A673 (cell line): Measurements from ENCODE around the gene CCNB1.
"Not testable (repeated sequence)": the region's sequence is repeated elsewhere in the genome, so short reads cannot be mapped to it uniquely, and the experiment has no call there.

Experiments
- CTCF ChIP-seq: fragments of 300-800, 200-600 bp; sonication (generic); conservative IDR thresholded peaks from 2 replicates; pipeline ENCODE4 v1.5.1; 2017; ENCODE audit warnings: low read depth, mild to moderate bottlenecking, antibody characterized with exemption, low read length, moderate library complexity, mixed read lengths
- EZH2 ChIP-seq: fragments of 200-600 bp; sonication (generic); IDR thresholded peaks from 2 replicates; pipeline ENCODE4 v1.6.1; 2017; ENCODE audit warnings: borderline replicate concordance, low read depth, mild to moderate bottlenecking, mixed read lengths, antibody characterized with exemption, low read length; ENCODE audit not compliant: poor library complexity, severe bottlenecking

DNA sequence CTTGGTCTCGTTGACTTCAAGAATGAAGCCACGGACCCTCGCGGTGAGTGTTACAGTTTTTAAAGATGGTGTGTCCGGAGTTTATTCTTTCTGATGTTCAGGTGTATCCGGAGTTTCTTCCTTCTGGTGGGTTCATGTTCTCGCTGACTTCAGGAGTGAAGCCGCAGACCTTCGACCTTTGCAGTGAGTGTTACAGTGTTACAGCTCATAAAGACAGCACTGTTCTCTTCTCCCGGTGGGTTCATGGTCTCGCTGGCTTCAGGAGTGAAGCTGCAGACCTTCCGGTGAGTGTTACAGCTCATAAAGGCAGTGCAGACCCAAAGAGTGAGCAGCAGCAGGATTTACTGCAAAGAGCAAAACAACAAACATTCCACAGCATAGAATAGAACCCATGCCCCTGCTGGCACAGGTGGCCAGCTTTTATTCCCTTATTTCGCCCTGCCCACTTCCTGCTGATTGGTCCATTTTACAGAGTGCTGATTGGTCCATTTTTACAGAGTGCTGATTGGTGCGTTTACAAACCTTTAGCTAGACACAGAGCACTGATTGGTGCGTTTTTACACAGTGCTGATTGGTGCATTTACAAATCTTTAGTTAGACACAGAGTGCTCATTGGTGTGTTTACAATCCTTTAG, 14.8 kb downstream of the CCNB1 start:
- not testable (repeated sequence) for TF ChIP-seq CTCF, EZH2
